NCI-H1417 (cell line): Measurements from ENCODE around the gene GGACT.

Source experiments
- DNase-seq, 3 experiments: peaks; one replicate each; lab custom pipeline; 2025; lab: John Stamatoyannopoulos, UW

Gene GGACT

GRCh38 chr13:100547791-100548201, 40.8 kb downstream of the GGACT start:
- DNase-seq, result no peak

GRCh38 chr13:100546713-100547405, 41.7 kb downstream of the GGACT start:
- no peak for DNase-seq

GRCh38 chr13:100545684-100546061, 42.9 kb downstream of the GGACT start:
- no peak for DNase-seq

- DNase-seq, result no peak
These were observed 43.5 kb downstream of the GGACT start for GRCh38 chr13:100544866-100545683.

- no peak for DNase-seq
These were observed 44.6 kb downstream of the GGACT start for GRCh38 chr13:100543872-100544602.

GRCh38 chr13:100542826-100543156, 45.8 kb downstream of the GGACT start:
- DNase-seq, result peak in 2 of 3 experiments; percentile 68 to 85

GRCh38 chr13:100541897-100542825, 46.4 kb downstream of the GGACT start:
- DNase-seq, result peak in 1 of 3 experiments; percentile 52

- DNase-seq, result no peak
These were observed 48.0 kb downstream of the GGACT start for GRCh38 chr13:100540621-100541020.

GRCh38 chr13:100537951-100538462, 50.6 kb downstream of the GGACT start:
- DNase-seq, result no peak

- peak in 1 of 3 experiments; percentile 36 for DNase-seq
These were observed 51.1 kb downstream of the GGACT start for GRCh38 chr13:100537486-100537885.

- no peak for DNase-seq
These were observed 51.9 kb downstream of the GGACT start for GRCh38 chr13:100536643-100537180.

GRCh38 chr13:100535426-100536135, 53.0 kb downstream of the GGACT start:
- no peak for DNase-seq

GRCh38 chr13:100534911-100535310, 53.7 kb downstream of the GGACT start:
- DNase-seq, result peak in 1 of 3 experiments; percentile 51

- DNase-seq, result peak in 2 of 3 experiments; percentile 67 to 74
These were observed 54.3 kb downstream of the GGACT start for GRCh38 chr13:100534147-100534843.

GRCh38 chr13:100533588-100534041, 55.0 kb downstream of the GGACT start:
- peak; percentile 81 to 91 (median 81) for DNase-seq

- no peak for DNase-seq
These were observed 55.7 kb downstream of the GGACT start for GRCh38 chr13:100532836-100533435.

GRCh38 chr13:100532090-100532766, 56.4 kb downstream of the GGACT start:
- DNase-seq, result no peak

- peak; percentile 18 to 95 (median 89) for DNase-seq
These were observed 57.8 kb downstream of the GGACT start for GRCh38 chr13:100530671-100531213.
